ENCODE measurements around the gene KAT8.

The KAT8 gene

GRCh38 chr16:31086629-31086906 is 30.9 kb upstream of the KAT8 start:
- Histone ChIP-seq H4K91ac (ENCODE audit: low read depth, low read length, poor library complexity) (no peak overlapping the region), H3K9ac (ENCODE audit: low read depth, low read length, poor library complexity) (no peak overlapping the region), H3K36me3 (replicated peaks in 1 of 2; ENCODE audit: control insufficient read depth in 2 of 2, insufficient read depth in 2 of 2, low read length in 2 of 2) (peaks cover 31 to 57% of the 10 kb centered on the region in 2 donors), H3K27me3 (ENCODE audit: control insufficient read depth in 3 of 3, insufficient read depth in 3 of 3, low read depth in 1 of 3, low read length in 3 of 3) (no peaks in the 10 kb centered on the region), H3K4ac (ENCODE audit: low read length) (no peak overlapping the region), H2AK5ac (ENCODE audit: low read depth, low read length) (no peak overlapping the region), H2BK5ac (ENCODE audit: low read length) (no peak overlapping the region), H3K4me3 (ENCODE audit: low read length in 2 of 2) (no peak overlapping the region), H3K4me2 (ENCODE audit: insufficient read depth, low read length, poor library complexity, severe bottlenecking) (no peak overlapping the region), H3K14ac (ENCODE audit: low read length) (no peak overlapping the region), H3K79me1 (ENCODE audit: low read depth, low read length) (peaks cover 3% of the 10 kb centered on the region), H3K4me1 (ENCODE audit: control insufficient read depth in 2 of 2, insufficient read depth in 1 of 2, low read depth in 1 of 2, low read length in 2 of 2) (no peaks in the 10 kb centered on the region), H3K9me3 (replicated peaks in 1 of 2; ENCODE audit: control insufficient read depth in 2 of 2, insufficient read depth in 1 of 2, low read depth in 1 of 2, low read length in 2 of 2) (peaks cover 0 to 2% of the 10 kb centered on the region in 2 donors), H3K18ac (ENCODE audit: low read length) (no peak overlapping the region), H3K23ac (ENCODE audit: low read depth, low read length, poor library complexity) (no peak overlapping the region), H2BK12ac (ENCODE audit: low read length) (no peak overlapping the region), H2AFZ (ENCODE audit: low read length) (no peak overlapping the region), H4K8ac (ENCODE audit: low read depth, low read length) (no peak overlapping the region), H2BK15ac (ENCODE audit: low read length) (no peak overlapping the region), H2BK120ac (ENCODE audit: low read depth, low read length) (no peak overlapping the region), H3K27ac (replicated peaks; ENCODE audit: low read length) (no peak overlapping the region)
- DNase-seq (ENCODE audit: low spot score): no peak
- WGBS, 2 donors (ENCODE audit: extremely low coverage in 2 of 2, insufficient read length in 2 of 2, insufficient replicate concordance in 1 of 2): no CpG with 5 or more reads among the region's 6 CpGs

GRCh38 chr16:31087481-31087880 is 30.0 kb upstream of the KAT8 start:
- Histone ChIP-seq H3K4ac (ENCODE audit: low read length) (no peak overlapping the region), H3K27me3 (ENCODE audit: control insufficient read depth in 3 of 3, insufficient read depth in 3 of 3, low read depth in 1 of 3, low read length in 3 of 3) (no peaks in the 10 kb centered on the region), H2AFZ (ENCODE audit: low read length) (no peak overlapping the region), H2AK5ac (ENCODE audit: low read depth, low read length) (no peak overlapping the region), H3K4me1 (ENCODE audit: control insufficient read depth in 2 of 2, insufficient read depth in 1 of 2, low read depth in 1 of 2, low read length in 2 of 2) (no peaks in the 10 kb centered on the region), H4K91ac (ENCODE audit: low read depth, low read length, poor library complexity) (no peak overlapping the region), H2BK5ac (ENCODE audit: low read length) (no peak overlapping the region), H3K36me3 (replicated peaks in 1 of 2; ENCODE audit: control insufficient read depth in 2 of 2, insufficient read depth in 2 of 2, low read length in 2 of 2) (peaks cover 23 to 51% of the 10 kb centered on the region in 2 donors), H2BK12ac (ENCODE audit: low read length) (no peak overlapping the region), H3K4me2 (ENCODE audit: insufficient read depth, low read length, poor library complexity, severe bottlenecking) (no peak overlapping the region), H2BK15ac (ENCODE audit: low read length) (no peak overlapping the region), H3K23ac (ENCODE audit: low read depth, low read length, poor library complexity) (no peak overlapping the region), H3K18ac (ENCODE audit: low read length) (no peak overlapping the region), H3K79me1 (ENCODE audit: low read depth, low read length) (no peaks in the 10 kb centered on the region), H3K9me3 (replicated peaks in 1 of 2; ENCODE audit: control insufficient read depth in 2 of 2, insufficient read depth in 1 of 2, low read depth in 1 of 2, low read length in 2 of 2) (peaks cover 0 to 2% of the 10 kb centered on the region in 2 donors), H3K4me3 (ENCODE audit: low read length in 2 of 2) (no peak overlapping the region), H2BK120ac (ENCODE audit: low read depth, low read length) (no peak overlapping the region), H3K27ac (replicated peaks; ENCODE audit: low read length) (no peak overlapping the region), H3K14ac (ENCODE audit: low read length) (no peak overlapping the region), H4K8ac (ENCODE audit: low read depth, low read length) (no peak overlapping the region), H3K9ac (ENCODE audit: low read depth, low read length, poor library complexity) (no peak overlapping the region)
- no CpG with 5 or more reads among the region's 8 CpGs for WGBS, 2 donors (ENCODE audit: extremely low coverage in 2 of 2, insufficient read length in 2 of 2, insufficient replicate concordance in 1 of 2)
- no peak for DNase-seq (ENCODE audit: low spot score)

- Histone ChIP-seq H4K8ac (ENCODE audit: low read depth, low read length) (no peak overlapping the region), H3K9me3 (replicated peaks in 1 of 2; ENCODE audit: control insufficient read depth in 2 of 2, insufficient read depth in 1 of 2, low read depth in 1 of 2, low read length in 2 of 2) (peaks cover 0 to 2% of the 10 kb centered on the region in 2 donors), H3K27me3 (ENCODE audit: control insufficient read depth in 3 of 3, insufficient read depth in 3 of 3, low read depth in 1 of 3, low read length in 3 of 3) (no peaks in the 10 kb centered on the region), H3K14ac (ENCODE audit: low read length) (no peak overlapping the region), H3K79me1 (ENCODE audit: low read depth, low read length) (peaks cover 3% of the 10 kb centered on the region), H2BK15ac (ENCODE audit: low read length) (no peak overlapping the region), H3K23ac (ENCODE audit: low read depth, low read length, poor library complexity) (no peak overlapping the region), H4K91ac (ENCODE audit: low read depth, low read length, poor library complexity) (no peak overlapping the region), H3K9ac (ENCODE audit: low read depth, low read length, poor library complexity) (no peak overlapping the region), H3K36me3 (replicated peaks in 1 of 2; ENCODE audit: control insufficient read depth in 2 of 2, insufficient read depth in 2 of 2, low read length in 2 of 2) (peaks cover 20 to 49% of the 10 kb centered on the region in 2 donors), H2AFZ (ENCODE audit: low read length) (no peak overlapping the region), H2BK120ac (ENCODE audit: low read depth, low read length) (no peak overlapping the region), H2AK5ac (ENCODE audit: low read depth, low read length) (no peak overlapping the region), H3K4me2 (ENCODE audit: insufficient read depth, low read length, poor library complexity, severe bottlenecking) (no peak overlapping the region), H3K4ac (ENCODE audit: low read length) (no peak overlapping the region), H3K18ac (ENCODE audit: low read length) (no peak overlapping the region), H3K27ac (replicated peaks; ENCODE audit: low read length) (no peak overlapping the region), H3K4me1 (ENCODE audit: control insufficient read depth in 2 of 2, insufficient read depth in 1 of 2, low read depth in 1 of 2, low read length in 2 of 2) (peaks cover 0 to 2% of the 10 kb centered on the region in 2 donors), H2BK12ac (ENCODE audit: low read length) (no peak overlapping the region), H2BK5ac (ENCODE audit: low read length) (no peak overlapping the region), H3K4me3 (ENCODE audit: low read length in 2 of 2) (no peak overlapping the region)
- no CpG with 5 or more reads among the region's 5 CpGs for WGBS, 2 donors (ENCODE audit: extremely low coverage in 2 of 2, insufficient read length in 2 of 2, insufficient replicate concordance in 1 of 2)
- no peak for DNase-seq (ENCODE audit: low spot score)
Observed at GRCh38 chr16:31087971-31088370, 29.5 kb upstream of the KAT8 start.

- no peak within 1 kb of the TSS for H3K23ac ChIP-seq (ENCODE audit: low read depth, low read length, poor library complexity)
- H3K4ac ChIP-seq (ENCODE audit: low read length): peak within 1 kb of the TSS; percentile 53
- H3K36me3 ChIP-seq (replicated peaks in 1 of 2; ENCODE audit: control insufficient read depth in 2 of 2, insufficient read depth in 2 of 2, low read length in 2 of 2): peaks cover 19 to 42% of the 10 kb centered on the region in 2 donors
- no peak for DNase-seq (ENCODE audit: low spot score)
- H3K27ac ChIP-seq (replicated peaks; ENCODE audit: low read length): no peak within 1 kb of the TSS
- H2BK5ac ChIP-seq (ENCODE audit: low read length): no peak within 1 kb of the TSS
- no peak within 1 kb of the TSS for H3K9ac ChIP-seq (ENCODE audit: low read depth, low read length, poor library complexity)
- no peak within 1 kb of the TSS for H2BK15ac ChIP-seq (ENCODE audit: low read length)
- no peaks in the 10 kb centered on the region for H3K27me3 ChIP-seq (ENCODE audit: control insufficient read depth in 3 of 3, insufficient read depth in 3 of 3, low read depth in 1 of 3, low read length in 3 of 3)
- peaks cover 0 to 6% of the 10 kb centered on the region in 2 donors for H3K4me1 ChIP-seq (ENCODE audit: control insufficient read depth in 2 of 2, insufficient read depth in 1 of 2, low read depth in 1 of 2, low read length in 2 of 2)
- no peak within 1 kb of the TSS for H2AFZ ChIP-seq (ENCODE audit: low read length)
- peaks cover 5% of the 10 kb centered on the region for H3K79me1 ChIP-seq (ENCODE audit: low read depth, low read length)
- H2AK5ac ChIP-seq (ENCODE audit: low read depth, low read length): no peak within 1 kb of the TSS
- no peak within 1 kb of the TSS for H4K91ac ChIP-seq (ENCODE audit: low read depth, low read length, poor library complexity)
- peaks cover 0 to 2% of the 10 kb centered on the region in 2 donors for H3K9me3 ChIP-seq (replicated peaks in 1 of 2; ENCODE audit: control insufficient read depth in 2 of 2, insufficient read depth in 1 of 2, low read depth in 1 of 2, low read length in 2 of 2)
- no peak within 1 kb of the TSS for H3K18ac ChIP-seq (ENCODE audit: low read length)
- H3K4me2 ChIP-seq (ENCODE audit: insufficient read depth, low read length, poor library complexity, severe bottlenecking): no peak within 1 kb of the TSS
- no peak within 1 kb of the TSS for H2BK12ac ChIP-seq (ENCODE audit: low read length)
- no peak within 1 kb of the TSS for H3K4me3 ChIP-seq (ENCODE audit: low read length in 2 of 2)
- no peak within 1 kb of the TSS for H2BK120ac ChIP-seq (ENCODE audit: low read depth, low read length)
- no peak within 1 kb of the TSS for H3K14ac ChIP-seq (ENCODE audit: low read length)
- H4K8ac ChIP-seq (ENCODE audit: low read depth, low read length): peak within 1 kb of the TSS; percentile 43
- WGBS, 2 donors (ENCODE audit: extremely low coverage in 2 of 2, insufficient read length in 2 of 2, insufficient replicate concordance in 1 of 2): no CpG with 5 or more reads among the region's 15 CpGs
Observed at GRCh38 chr16:31088459-31089183, 28.8 kb upstream of the KAT8 start, which contains the start of gene PRSS53. TSS of gene PRSS53 (minus strand) at chr16:31088943. CDS start at chr16:31088809, 134 bp downstream.

All from neuronal stem cell (in vitro differentiated cells).